GM20000 (cell line): Measurements from ENCODE around the gene GAB2.

Experiments used
- DNase-seq: peaks from one replicate; pipeline ENCODE4 v3.0.0; 2012; ENCODE audit warnings: low spot score
- CTCF ChIP-seq: IDR thresholded peaks from 2 replicates; pipeline ENCODE4 v1.5.1; 2012; ENCODE audit warnings: mild to moderate bottlenecking, control low read depth; ENCODE audit errors: extremely low read depth, missing control alignments

GAB2 gene

GRCh38 chr11:78453140-78453935 is 35.7 kb upstream of the GAB2 start:
- no peak for TF ChIP-seq CTCF
- peak; percentile 18 for DNase-seq

- DNase-seq, result no peak
- TF ChIP-seq CTCF, result no peak
Measured at GRCh38 chr11:78451371-78452150, 33.9 kb upstream of the GAB2 start.

GRCh38 chr11:78450866-78451265 is 33.2 kb upstream of the GAB2 start:
- DNase-seq, result no peak
- TF ChIP-seq CTCF, result no peak

GRCh38 chr11:78449866-78450265 is 32.2 kb upstream of the GAB2 start:
- DNase-seq, result no peak
- no peak for TF ChIP-seq CTCF

GRCh38 chr11:78446210-78446609 is 28.6 kb upstream of the GAB2 start:
- DNase-seq, result no peak

GRCh38 chr11:78444726-78445125 is 27.1 kb upstream of the GAB2 start:
- DNase-seq, result no peak

More at GRCh38 chr11:78446210-78446609, 28.6 kb upstream of the GAB2 start:
- no peak for TF ChIP-seq CTCF

More at GRCh38 chr11:78444726-78445125, 27.1 kb upstream of the GAB2 start:
- TF ChIP-seq CTCF, result no peak
